H1 (cell line): Measurements from ENCODE around the gene GNRHR.

Experiments
- CEBPB ChIP-seq: IDR thresholded peaks from 2 replicates; pipeline ENCODE4 v1.6.1; 2012; ENCODE audit warnings: low read depth, low read length
- CREB1 ChIP-seq: IDR thresholded peaks from 2 replicates; pipeline ENCODE4 v1.6.1; 2012; ENCODE audit warnings: inconsistent platforms
- EZH2 ChIP-seq: fragments of 200-600 bp; sonication (generic); IDR thresholded peaks from 2 replicates; pipeline ENCODE4 v1.7.1; 2012; ENCODE audit warnings: low read depth, mild to moderate bottlenecking, moderate library complexity, low read length, inconsistent platforms; ENCODE audit not compliant: severe bottlenecking
- JUND ChIP-seq: IDR thresholded peaks from 2 replicates; pipeline ENCODE4 v1.6.1; 2011; ENCODE audit warnings: mild to moderate bottlenecking, improper control_type of control experiment, low read length
- POLR2A ChIP-seq, 2 experiments: IDR thresholded peaks; 1 replicate in 1 of 2; 2 replicates in 1 of 2; pipeline ENCODE4 v1.6.1; 2011; ENCODE audit warnings: low read depth in 2 of 2, low read length in 2 of 2, mild to moderate bottlenecking in 2 of 2; ENCODE audit errors: control extremely low read depth in 1 of 2
- POLR2AphosphoS5 ChIP-seq: IDR thresholded peaks from 2 replicates; pipeline ENCODE4 v1.6.1; 2011; ENCODE audit warnings: low read depth, low read length
- RFX5 ChIP-seq: IDR thresholded peaks from 2 replicates; pipeline ENCODE4 v1.6.1; 2011; ENCODE audit warnings: low read depth, low read length, improper control_type of control experiment, borderline replicate concordance
- SIRT6 ChIP-seq: IDR thresholded peaks from one replicate; pipeline ENCODE4 v1.7.1; 2012; ENCODE audit warnings: low read length, inconsistent platforms
- SP1 ChIP-seq: IDR thresholded peaks from 2 replicates; pipeline ENCODE4 v1.6.1; 2011; ENCODE audit warnings: low read depth, low read length
- TAF1 ChIP-seq: IDR thresholded peaks from 2 replicates; pipeline ENCODE4 v1.6.1; 2011; ENCODE audit warnings: mild to moderate bottlenecking, low read depth, low read length
- TEAD4 ChIP-seq: IDR thresholded peaks from 2 replicates; pipeline ENCODE4 v1.6.1; 2012; ENCODE audit warnings: low read depth, low read length, inconsistent platforms, mixed read lengths
- USF2 ChIP-seq: IDR thresholded peaks from 2 replicates; pipeline ENCODE4 v1.6.1; 2011; ENCODE audit warnings: low read length, improper control_type of control experiment
- ZNF274 ChIP-seq: IDR thresholded peaks from 2 replicates; pipeline ENCODE4 v1.7.0; 2012; ENCODE audit warnings: low read length, borderline replicate concordance; ENCODE audit errors: extremely low read depth
- TF ChIP-seq, protein P1 (sequence below), 3 experiments: IDR thresholded peaks; 1 replicate in 2 of 3; 2 replicates in 1 of 3; pipeline versions ENCODE4 v1.5.1 to v1.6.1; 2011; ENCODE audit warnings: low read length in 3 of 3, mild to moderate bottlenecking in 3 of 3, inconsistent platforms in 2 of 3, low read depth in 1 of 3, moderate library complexity in 1 of 3; ENCODE audit not compliant: insufficient read depth in 1 of 3; ENCODE audit errors: control extremely low read depth in 1 of 3

DNA sequence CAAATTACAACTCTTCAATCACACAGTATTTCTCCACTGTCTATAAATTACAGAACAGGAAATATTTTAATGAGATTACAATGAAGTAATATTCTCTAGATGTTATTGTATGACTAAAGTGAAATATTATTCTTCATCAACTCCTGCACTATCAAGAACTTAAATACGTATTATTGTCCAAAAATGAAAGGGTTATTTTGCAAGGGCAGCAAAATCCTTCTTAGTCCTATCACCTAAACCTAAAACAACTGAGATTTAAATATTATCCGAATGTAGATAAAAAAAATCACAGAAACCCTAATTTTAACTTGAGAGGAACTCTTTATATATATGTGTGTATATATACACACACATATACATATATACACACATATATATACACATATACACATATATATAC is 58.1 kb downstream of the GNRHR start:
- no peak for TF ChIP-seq JUND
- TF ChIP-seq CEBPB = no peak
- TF ChIP-seq, protein P1, sequence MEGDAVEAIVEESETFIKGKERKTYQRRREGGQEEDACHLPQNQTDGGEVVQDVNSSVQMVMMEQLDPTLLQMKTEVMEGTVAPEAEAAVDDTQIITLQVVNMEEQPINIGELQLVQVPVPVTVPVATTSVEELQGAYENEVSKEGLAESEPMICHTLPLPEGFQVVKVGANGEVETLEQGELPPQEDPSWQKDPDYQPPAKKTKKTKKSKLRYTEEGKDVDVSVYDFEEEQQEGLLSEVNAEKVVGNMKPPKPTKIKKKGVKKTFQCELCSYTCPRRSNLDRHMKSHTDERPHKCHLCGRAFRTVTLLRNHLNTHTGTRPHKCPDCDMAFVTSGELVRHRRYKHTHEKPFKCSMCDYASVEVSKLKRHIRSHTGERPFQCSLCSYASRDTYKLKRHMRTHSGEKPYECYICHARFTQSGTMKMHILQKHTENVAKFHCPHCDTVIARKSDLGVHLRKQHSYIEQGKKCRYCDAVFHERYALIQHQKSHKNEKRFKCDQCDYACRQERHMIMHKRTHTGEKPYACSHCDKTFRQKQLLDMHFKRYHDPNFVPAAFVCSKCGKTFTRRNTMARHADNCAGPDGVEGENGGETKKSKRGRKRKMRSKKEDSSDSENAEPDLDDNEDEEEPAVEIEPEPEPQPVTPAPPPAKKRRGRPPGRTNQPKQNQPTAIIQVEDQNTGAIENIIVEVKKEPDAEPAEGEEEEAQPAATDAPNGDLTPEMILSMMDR (IDR thresholded peaks at IDR 0.05; ENCODE audit: control extremely low read depth in 1 of 3, insufficient read depth in 1 of 3, low read depth in 1 of 3, low read length in 3 of 3) = no peak
- TF ChIP-seq SIRT6 = no peak
- TF ChIP-seq POLR2A (IDR thresholded peaks at IDR 0.05; ENCODE audit: control extremely low read depth in 1 of 2, low read depth in 2 of 2, low read length in 2 of 2) = no peak
- TF ChIP-seq POLR2AphosphoS5 = no peak
- no peak for TF ChIP-seq TEAD4
- no peak for TF ChIP-seq EZH2
- TF ChIP-seq SP1 = no peak
- no peak for TF ChIP-seq RFX5
- TF ChIP-seq ZNF274 = no peak
- TF ChIP-seq CREB1 = no peak
- no peak for TF ChIP-seq USF2
- TF ChIP-seq TAF1 = no peak
